Peyer's patch (tissue), 4 donors: ENCODE results near the gene NFE2L3.

Source experiments
- POLR2A ChIP-seq, 2 donors: fragments of 450-650 bp; IDR thresholded peaks; one replicate each; pipeline ENCODE4 v1.5.1; 2017; ENCODE audit warnings: antibody characterized with exemption in 2 of 2, mild to moderate bottlenecking in 2 of 2, moderate library complexity in 2 of 2
- TF ChIP-seq, protein P1 (sequence below), 6 experiments: fragments of 450-650 bp in 4 of 6; fragments of 200-600 bp in 2 of 6; sonication (generic) in 1 of 6; IDR thresholded peaks; one replicate each; pipeline ENCODE4 v1.5.1; 2017 to 2019; ENCODE audit warnings: antibody characterized with exemption in 6 of 6, mild to moderate bottlenecking in 3 of 6, moderate library complexity in 1 of 6

DNA sequence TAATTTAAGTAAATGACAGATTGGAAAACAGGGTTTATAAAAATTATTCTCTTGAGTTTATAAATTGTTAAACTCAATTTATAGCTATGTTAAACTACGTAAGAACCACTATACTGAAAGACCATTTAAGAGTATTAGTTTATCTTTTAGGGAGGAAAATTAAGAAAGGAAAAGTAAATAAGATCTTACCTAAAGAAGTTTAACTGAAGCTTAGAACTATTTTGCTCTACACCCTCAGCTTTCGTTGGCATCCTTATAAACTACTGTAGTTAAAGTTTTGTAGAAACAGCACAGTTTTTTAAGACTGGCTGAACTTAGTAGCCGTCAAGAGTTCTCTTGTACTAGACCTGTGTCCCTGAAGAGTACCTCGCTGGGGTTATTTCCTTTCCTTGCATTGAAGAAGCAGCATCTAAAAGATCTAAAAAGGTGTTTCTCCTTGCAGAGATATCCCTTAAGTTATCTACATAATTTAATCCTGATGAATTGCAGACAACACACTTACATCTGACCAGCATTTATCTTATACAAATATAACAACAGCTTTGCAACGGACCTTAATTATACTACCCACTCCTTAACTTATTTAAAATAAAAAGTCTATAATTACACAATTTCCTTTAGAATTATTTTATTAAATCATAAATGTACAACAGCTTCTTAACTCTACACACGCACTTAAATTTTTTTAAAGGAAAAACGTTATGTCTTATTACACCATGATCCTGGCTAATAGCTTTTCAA, 39.4 kb downstream of the NFE2L3 start:
- TF ChIP-seq, protein P1, sequence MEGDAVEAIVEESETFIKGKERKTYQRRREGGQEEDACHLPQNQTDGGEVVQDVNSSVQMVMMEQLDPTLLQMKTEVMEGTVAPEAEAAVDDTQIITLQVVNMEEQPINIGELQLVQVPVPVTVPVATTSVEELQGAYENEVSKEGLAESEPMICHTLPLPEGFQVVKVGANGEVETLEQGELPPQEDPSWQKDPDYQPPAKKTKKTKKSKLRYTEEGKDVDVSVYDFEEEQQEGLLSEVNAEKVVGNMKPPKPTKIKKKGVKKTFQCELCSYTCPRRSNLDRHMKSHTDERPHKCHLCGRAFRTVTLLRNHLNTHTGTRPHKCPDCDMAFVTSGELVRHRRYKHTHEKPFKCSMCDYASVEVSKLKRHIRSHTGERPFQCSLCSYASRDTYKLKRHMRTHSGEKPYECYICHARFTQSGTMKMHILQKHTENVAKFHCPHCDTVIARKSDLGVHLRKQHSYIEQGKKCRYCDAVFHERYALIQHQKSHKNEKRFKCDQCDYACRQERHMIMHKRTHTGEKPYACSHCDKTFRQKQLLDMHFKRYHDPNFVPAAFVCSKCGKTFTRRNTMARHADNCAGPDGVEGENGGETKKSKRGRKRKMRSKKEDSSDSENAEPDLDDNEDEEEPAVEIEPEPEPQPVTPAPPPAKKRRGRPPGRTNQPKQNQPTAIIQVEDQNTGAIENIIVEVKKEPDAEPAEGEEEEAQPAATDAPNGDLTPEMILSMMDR (IDR thresholded peaks at IDR 0.05): no peak
- TF ChIP-seq POLR2A (IDR thresholded peaks at IDR 0.05): no peak
